Vein endothelial cell (primary cell): ENCODE data around the gene ETF1. TPM values are rescaled to one million over a fixed set of nuclear protein-coding genes. Genes with fewer than 3 reads are reported as not detected.

Experiments
- small RNA-seq: library from RNA; depleted of rRNA; stranded (forward); fragments of <200 nt; gene quantifications from one replicate; pipeline ENCODE3, GENCODE V24; 2012
- total RNA-seq: library from RNA; depleted of rRNA; stranded (reverse); fragments of >200 nt; gene quantifications from 2 replicates; pipeline ENCODE4 v1.2.3, GENCODE V29; 2012

ETF1 gene
- 133 and 149 TPM in 2 replicates for total RNA-seq

GRCh38 chr5:138542956-138543729, at the start of gene ETF1:
ETF1 (minus strand) TSS chr5:138543236; CDS start chr5:138542918, 318 bp downstream.

GRCh38 chr5:138575194-138576015, 32.4 kb upstream of the ETF1 start, which contains the start of gene HSPA9:
HSPA9 (minus strand) TSS chr5:138575401; CDS start chr5:138575318, 83 bp downstream.

GRCh38 chr5:138465261-138466124, 77.5 kb downstream of the ETF1 start, which contains the start of gene EGR1:
EGR1 (plus strand) TSS chr5:138465479; CDS start chr5:138465762, 283 bp downstream.

Small RNA genes within 50 kb of the gene (small RNA-seq; reads per million reads assigned to genes)
- 5.4 reads per million, percentile 93 among the genes with 10 or more reads in this experiment for gene RF00154
- gene SNORD63, result 926 reads per million, percentile 100 among the genes with 10 or more reads in this experiment

Other genes starting within 250 kb of the ETF1 start
- gene CDC25C, start 211.4 kb downstream of the ETF1 start, total RNA-seq, result 4.2 and 7.9 TPM in 2 replicates
- gene FAM53C, start 205.0 kb downstream of the ETF1 start, total RNA-seq, result 44.0 and 54.9 TPM in 2 replicates
- 69.9 and 74.9 TPM in 2 replicates for gene KDM3B, start 190.6 kb downstream of the ETF1 start, total RNA-seq
- gene REEP2, start 104.2 kb downstream of the ETF1 start, total RNA-seq, result 4.2 and 4.6 TPM in 2 replicates
- gene EGR1, start 77.8 kb downstream of the ETF1 start, total RNA-seq, result 0.48 and 0.98 TPM in 2 replicates
- 225 and 355 TPM in 2 replicates for gene HSPA9, start 32.2 kb upstream of the ETF1 start, total RNA-seq
- 553 and 557 TPM in 2 replicates for gene CTNNA1, start 210.2 kb upstream of the ETF1 start, total RNA-seq